ENCODE results near the gene S100A13. TPM values are rescaled to one million over a fixed set of nuclear protein-coding genes. Genes with fewer than 3 reads are reported as not detected.
A peak's percentile ranks its signal among the peaks of the same experiment; 100 is the strongest.
"Not testable (repeated sequence)": the region's sequence is repeated elsewhere in the genome, so short reads cannot be mapped to it uniquely, and the experiment has no call there.

Gene S100A13
- total and polyA plus RNA-seq, 9 of the 15 experiments (the other 6 are each of a cell fraction or from before 2014, with no cell fraction given) = 41.9 to 129 (median 58.0) TPM

GRCh38 chr1:153671628-153672353 lies 44.5 kb upstream of the S100A13 start:
- DNase-seq (ENCODE audit: extremely low read depth in 1 of 4, low spot score in 3 of 4) (peak in 1 of 4 experiments; percentile 61), FAIRE-seq (peak; percentile 73), ATAC-seq (peak; percentile 61)
- H3K4me1 ChIP-seq (replicated peaks in 1 of 2; ENCODE audit: control insufficient read depth in 2 of 2, insufficient read depth in 2 of 2, low read length in 2 of 2); BruUV-seq (replicated peaks); H4K20me1 ChIP-seq (replicated peaks; ENCODE audit: control insufficient read depth, insufficient read depth, low read length); H3K27me3 ChIP-seq (ENCODE audit: control insufficient read depth in 2 of 2, insufficient read depth in 2 of 2, low read length in 2 of 2); H3K9me1 ChIP-seq (ENCODE audit: control insufficient read depth, insufficient read depth, low read length); CTCF ChIA-PET (ENCODE audit: low intra/inter-chr PET ratio); H3K9me3 ChIP-seq (replicated peaks; ENCODE audit: control insufficient read depth, insufficient read depth, low read depth, low read length); TF ChIP-seq REST (CRISPR knock-in tag; IDR thresholded peaks at IDR 0.05; ENCODE audit: low read depth): not testable (repeated sequence)
- H3K4me3 ChIP-seq = peak overlapping the region; percentile 48
- POLR2A ChIA-PET = interaction anchor here (0.6 to 4.8 kb wide), 11 partner anchors 9 to 520 kb away, joined by 3 to 26 read pairs (median 3); partner anchors contain the start of genes JTB, RPS27, SNAPIN and TPM3
- intact Hi-C loops (cut with micrococcal nuclease) (loop anchor here (1.0 to 5.0 kb wide), 3 partner anchors 37 to 316 kb away; partner anchors contain the start of genes CHTOP and RAB13), in situ Hi-C loops (cut with MboI) (loop anchor here (5.0 kb wide), 1 partner anchor 106 kb away; the partner anchor contains the start of gene SLC27A3)
- peak overlapping the region; percentile 87 for H3K4me2 ChIP-seq (ENCODE audit: insufficient read depth, low read length)
- under 1% methylated on average over 28 of the region's 28 CpGs for WGBS (ENCODE audit: insufficient coverage, low coverage, missing lambda C conversion rate)
- H3K27ac ChIP-seq (ENCODE audit: extremely low read depth, low read depth, low read length) = peak overlapping the region; percentile 79
- peak overlapping the region; percentile 83 for H2AFZ ChIP-seq (ENCODE audit: low read depth, low read length)
- H3K79me2 ChIP-seq (ENCODE audit: control insufficient read depth, insufficient read depth, low read length) = peaks cover 37% of the 10 kb centered on the region
- H3K9ac ChIP-seq (ENCODE audit: insufficient read depth in 1 of 2, low read depth in 2 of 2, low read length in 2 of 2) = peak overlapping the region; percentile 80 to 88
- peaks cover 36% of the 10 kb centered on the region for H3K36me3 ChIP-seq (ENCODE audit: control insufficient read depth, insufficient read depth, low read length)
- TF ChIP-seq ZFX (CRISPR knock-in tag; IDR thresholded peaks at IDR 0.05) (peak; percentile 35; the same call in 1 of the 2 replicates), ZNF175 (CRISPR knock-in tag; IDR thresholded peaks at IDR 0.05; ENCODE audit: low read depth) (0 out of 2 replicates have a peak, but pooled peaks have one; percentile 51), RFX5 (IDR thresholded peaks at IDR 0.05; ENCODE audit: low read depth, low read length) (0 out of 2 replicates have a peak, but pooled peaks have one; percentile 3), ZNF384 (IDR thresholded peaks at IDR 0.05; ENCODE audit: low read depth, low read length) (peak; percentile 64; the same call in 1 of the 2 replicates), REST (IDR thresholded peaks at IDR 0.05; ENCODE audit: borderline replicate concordance) (peak; percentile 9; the same call in 1 of the 2 replicates), RBFOX2 (IDR thresholded peaks at IDR 0.05; ENCODE audit: low read depth, low read length) (peak; percentile 45; the same call in 1 of the 2 replicates), MTA1 (IDR thresholded peaks at IDR 0.05; ENCODE audit: borderline replicate concordance) (0 out of 2 replicates have a peak, but pooled peaks have one; percentile 2), RB1 (IDR thresholded peaks at IDR 0.05; ENCODE audit: low read depth) (0 out of 2 replicates have a peak, but pooled peaks have one; percentile 16), SUPT5H (IDR thresholded peaks at IDR 0.05) (peak; percentile 35; the same call in 1 of the 2 replicates), YY1 (IDR thresholded peaks at IDR 0.05; ENCODE audit: borderline replicate concordance in 1 of 3, control insufficient read depth in 1 of 3, extremely low read depth in 1 of 3, insufficient read depth in 3 of 3, insufficient read length in 1 of 3, insufficient replicate concordance in 2 of 3, low read depth in 1 of 3, low read length in 2 of 3) (peak in 2 of 3 experiments; percentile 25 to 42), FOXJ2 (tag; IDR thresholded peaks at IDR 0.05) (0 out of 2 replicates have a peak, but pooled peaks have one; percentile 74)

Data from K562 (cell line).